HG02943 (cell line): ENCODE data around the gene MAGI1.

Source experiments
- ATAC-seq: cut with Tn5 transposase; IDR thresholded peaks from one replicate; pipeline ENCODE4 v1.9.1; 2021; ENCODE audit warnings: mild to moderate bottlenecking, low read depth, moderate library complexity; ENCODE audit not compliant: unreplicated experiment

Gene MAGI1

GRCh38 chr3:65979162-65979561, 59.6 kb downstream of the MAGI1 start:
- ATAC-seq, result no peak

- ATAC-seq, result no peak
Observed at GRCh38 chr3:65978116-65978515, 60.6 kb downstream of the MAGI1 start.

GRCh38 chr3:65975032-65975431, 63.7 kb downstream of the MAGI1 start:
- no peak for ATAC-seq

- ATAC-seq, result no peak
Observed at GRCh38 chr3:65974509-65974908, 64.2 kb downstream of the MAGI1 start.

GRCh38 chr3:65972765-65973164, 66.0 kb downstream of the MAGI1 start:
- ATAC-seq, result no peak

- no peak for ATAC-seq
Observed at GRCh38 chr3:65971293-65972252, 67.1 kb downstream of the MAGI1 start.

GRCh38 chr3:65968996-65969395, 69.7 kb downstream of the MAGI1 start:
- no peak for ATAC-seq

- ATAC-seq, result no peak
Observed at GRCh38 chr3:65967451-65967850, 71.3 kb downstream of the MAGI1 start.

GRCh38 chr3:65964838-65965237, 73.9 kb downstream of the MAGI1 start:
- no peak for ATAC-seq

GRCh38 chr3:65963787-65964677, 74.7 kb downstream of the MAGI1 start:
- peak; percentile 91 for ATAC-seq

- ATAC-seq, result no peak
Observed at GRCh38 chr3:65961733-65962132, 77.0 kb downstream of the MAGI1 start.

GRCh38 chr3:65961128-65961527, 77.6 kb downstream of the MAGI1 start:
- no peak for ATAC-seq

GRCh38 chr3:65960087-65960486, 78.6 kb downstream of the MAGI1 start:
- no peak for ATAC-seq

- no peak for ATAC-seq
Observed at GRCh38 chr3:65958216-65958615, 80.5 kb downstream of the MAGI1 start.

GRCh38 chr3:65955792-65956477, 82.8 kb downstream of the MAGI1 start:
- no peak for ATAC-seq

- ATAC-seq, result no peak
Observed at GRCh38 chr3:65953881-65954733, 84.6 kb downstream of the MAGI1 start.

- no peak for ATAC-seq
Observed at GRCh38 chr3:65953301-65953812, 85.4 kb downstream of the MAGI1 start.

- no peak for ATAC-seq
Observed at GRCh38 chr3:65952842-65953241, 85.9 kb downstream of the MAGI1 start.

- no peak for ATAC-seq
Observed at GRCh38 chr3:65951836-65952505, 86.7 kb downstream of the MAGI1 start.
